Melanocyte of skin (primary cell): ENCODE data around the gene SLC5A12. TPM values are rescaled to one million over a fixed set of nuclear protein-coding genes. Genes with fewer than 3 reads are reported as not detected.

ENCODE experiments used
- total RNA-seq, 2 donors: library from RNA; depleted of rRNA; stranded (reverse); fragments of >200 nt; gene quantifications; 2 replicates each; pipeline ENCODE4 v1.2.3, GENCODE V29; 2012

SLC5A12 gene
- not detected for total RNA-seq

GRCh38 chr11:26721948-26722475 is at the start of gene SLC5A12:
Gene SLC5A12 (minus strand): TSS chr11:26722060. CDS start chr11:26721714, 346 bp downstream.

Other genes starting within 250 kb of the SLC5A12 start
- not detected for gene MUC15, start 149.8 kb downstream of the SLC5A12 start, total RNA-seq